GM12878 (cell line): ENCODE data around the gene UBE2G2. TPM values are rescaled to one million over a fixed set of nuclear protein-coding genes. Genes with fewer than 3 reads are reported as not detected.

Experiments used
- ATAC-seq: fragments of 200-7000 bp; cut with Tn5 transposase; 3 replicates; pipeline ENCODE4 v1.9.1; 2020; ENCODE audit warnings: mild to moderate bottlenecking, moderate library complexity
- BruUV-seq: library from RNA; stranded (reverse); fragments of 400-500 nt; replicated peaks from 2 replicates; lab custom pipeline; 2021; lab: Mats Ljungman, UMichigan
- CTCF ChIA-PET: fragments of 300-600 bp; sonication (Branson Sonifier 250); formaldehyde crosslinking; extraction: SDS; loops from one replicate; lab custom pipeline; 2021; ENCODE audit warnings: inconsistent platforms; lab: Yijun Ruan, JAX
- POLR2A ChIA-PET: fragments of 350-600 bp; formaldehyde crosslinking; extraction: SDS; loops from one replicate; lab custom pipeline; 2021; ENCODE audit warnings: inconsistent platforms; lab: Charles Lee
- RAD21 ChIA-PET: fragments of 300-600 bp; sonication (Branson Sonifier 250); formaldehyde crosslinking; loops from one replicate; lab custom pipeline; 2023; ENCODE audit warnings: antibody characterized with exemption; ENCODE audit not compliant: unreplicated experiment; lab: Charles Lee
- SMC1A ChIA-PET: fragments of 300-600 bp; sonication (Branson Sonifier 250); formaldehyde crosslinking; loops from one replicate; lab custom pipeline; 2023; ENCODE audit not compliant: unreplicated experiment, uncharacterized antibody; lab: Charles Lee
- DNase-seq: peaks from one replicate; pipeline ENCODE4 v3.0.0-alpha.2; 2011; ENCODE audit warnings: low read depth, low spot score
- FAIRE-seq: peaks from 3 replicates; lab custom pipeline; 2011; peaks lifted over from hg19 to GRCh38; lab: Jason Lieb, UNC
- H2AFZ ChIP-seq: 2 replicates; pipeline ENCODE4 v1.6.0; 2011; ENCODE audit warnings: low read depth, low read length, control low read depth; ENCODE audit not compliant: control insufficient read depth
- H3K27ac ChIP-seq: 2 replicates; pipeline ENCODE4 v1.5.1; 2011; ENCODE audit warnings: control low read depth; ENCODE audit not compliant: control insufficient read depth, insufficient read depth
- H3K27me3 ChIP-seq, 2 experiments: replicated peaks in 1 of 2; 2 replicates each; pipeline versions ENCODE4 v1.6.0 to v1.6.1; 2011; ENCODE audit warnings: low read length in 1 of 2; ENCODE audit not compliant: control insufficient read depth in 2 of 2, insufficient read depth in 2 of 2
- H3K36me3 ChIP-seq, 2 experiments: 2 replicates each; pipeline ENCODE4 v1.5.1; 2011; ENCODE audit warnings: low read length in 1 of 2; ENCODE audit not compliant: control insufficient read depth in 2 of 2, insufficient read depth in 2 of 2
- H3K4me1 ChIP-seq: 2 replicates; pipeline ENCODE4 v1.6.1; 2011; ENCODE audit warnings: mild to moderate bottlenecking, low read length, moderate library complexity, mixed read lengths; ENCODE audit not compliant: control insufficient read depth, insufficient read depth
- H3K4me2 ChIP-seq: 2 replicates; pipeline ENCODE4 v1.6.0; 2011; ENCODE audit warnings: control low read depth; ENCODE audit not compliant: control insufficient read depth, insufficient read depth
- H3K4me3 ChIP-seq: fragments of 200-600 bp; sonication (generic); 2 replicates; pipeline ENCODE4 v1.5.1; 2016
- H3K79me2 ChIP-seq: 2 replicates; pipeline ENCODE4 v1.6.0; 2011; ENCODE audit warnings: low read length; ENCODE audit not compliant: control insufficient read depth, insufficient read depth
- H3K9ac ChIP-seq: 2 replicates; pipeline ENCODE4 v1.8.0; 2011; ENCODE audit warnings: low read length, control low read depth, mixed read lengths; ENCODE audit not compliant: control insufficient read depth, insufficient read depth
- H3K9me3 ChIP-seq: replicated peaks from 3 replicates; pipeline ENCODE4 v1.5.1; 2011; ENCODE audit warnings: mild to moderate bottlenecking, low read length; ENCODE audit not compliant: control insufficient read depth, insufficient read depth
- H4K20me1 ChIP-seq: 2 replicates; pipeline ENCODE4 v1.6.0; 2011; ENCODE audit not compliant: control insufficient read depth, insufficient read depth
- GABPA ChIP-seq: IDR thresholded peaks from 2 replicates; pipeline ENCODE4 v1.6.1; 2014; ENCODE audit warnings: antibody characterized with exemption, low read depth, mild to moderate bottlenecking, inconsistent platforms
- GATAD2B ChIP-seq: fragments of 450-650 bp; conservative IDR thresholded peaks from 2 replicates; pipeline ENCODE4 v1.6.1; 2017; ENCODE audit warnings: low read depth, mild to moderate bottlenecking, moderate library complexity
- SRF ChIP-seq, 2 experiments: IDR thresholded peaks; 2 replicates each; pipeline ENCODE4 v1.6.1; 2011; ENCODE audit warnings: low read depth in 2 of 2, low read length in 2 of 2, mild to moderate bottlenecking in 1 of 2, moderate library complexity in 1 of 2
- USF2 ChIP-seq: IDR thresholded peaks from 2 replicates; pipeline ENCODE4 v1.6.1; 2011; ENCODE audit warnings: low read depth, low read length, improper control_type of control experiment, borderline replicate concordance
- WRNIP1 ChIP-seq: IDR thresholded peaks from 2 replicates; pipeline ENCODE4 v1.6.1; 2011; ENCODE audit warnings: low read depth, low read length, improper control_type of control experiment, borderline replicate concordance
- ZNF207 ChIP-seq: fragments of 450-650 bp; IDR thresholded peaks from 2 replicates; pipeline ENCODE4 v1.6.1; 2014; ENCODE audit warnings: antibody characterized with exemption, mild to moderate bottlenecking, borderline replicate concordance
- WGBS: methylation state at CpG from one replicate; pipeline ENCODE4 v1.1.6; 2016; ENCODE audit warnings: low lambda C conversion rate; ENCODE audit not compliant: insufficient replicate concordance, insufficient coverage; ENCODE audit errors: missing lambda C conversion rate; 5-methylcytosine and 5-hydroxymethylcytosine counted together
- in situ Hi-C: fragments of 300-500 bp; cut with MboI; formaldehyde crosslinking; loops from 9 replicates; pipeline ENCODE4 v1.14.3; 2018; ENCODE audit warnings: mixed read lengths
- intact Hi-C: fragments of 100-400 bp; cut with micrococcal nuclease; formaldehyde crosslinking; loops from one replicate; pipeline ENCODE4 v1.14.2; 2022; ENCODE audit not compliant: unreplicated experiment
- polyA plus RNA-seq, 11 experiments: library from polyadenylated mRNA; depleted of rRNA in 4 of 11; unstranded in 6 of 11; stranded (reverse) in 5 of 11; fragments of >200 nt; fragmentation: Nextera tagmentation in 4 of 11; fragmentation: Illumina TruSeq in 1 of 11; extraction: Ambion mirVana in 4 of 11; extraction: Trizol in 1 of 11; gene quantifications; 1 replicate in 1 of 11; 2 replicates in 10 of 11; pipeline versions ENCODE4 v1.2.1 to v1.2.3, GENCODE V29; 2011 to 2016; ENCODE audit warnings: inconsistent platforms in 2 of 11, missing spikeins in 2 of 11, low read depth in 1 of 11
- total RNA-seq, 4 experiments: library from RNA; depleted of rRNA in 3 of 4; stranded (reverse); fragments of >200 nt in 3 of 4; fragmentation: Illumina TruSeq in 1 of 4; extraction: Trizol in 1 of 4; gene quantifications; 2 replicates each; pipeline versions ENCODE4 v1.2.1 to v1.2.3, GENCODE V29; 2013 to 2021
- TF ChIP-seq, protein P1 (sequence below): fragments of 150-350 bp; IDR thresholded peaks from 2 replicates; pipeline ENCODE4 v1.6.1; 2014; ENCODE audit warnings: mild to moderate bottlenecking, low read depth, low read length

UBE2G2 gene
- total and polyA plus RNA-seq, 10 of the 15 experiments (the other 5 are each of a cell fraction or from before 2014, with no cell fraction given): 27.0 to 139 (median 75.9) TPM

- Histone ChIP-seq H3K36me3 (peaks cover 5 to 9% of the 10 kb centered on the region in 2 experiments; a peak in 3 of 4 replicates), H3K27ac (no peak overlapping the region)
- SMC1A ChIA-PET: interaction anchor here (0.7 kb wide), 1 partner anchor 138 kb away, joined by 3 read pairs; no protein-coding TSS in a partner anchor
- FAIRE-seq: no peak
- CTCF ChIA-PET: interaction anchor here (0.9 to 1.1 kb wide), 2 partner anchors 9 to 10 kb away, joined by 3 to 5 read pairs; partner anchors contain the start of gene UBE2G2
- TF ChIP-seq GABPA (no peak), SRF (IDR thresholded peaks at IDR 0.05; ENCODE audit: low read depth in 2 of 2, low read length in 2 of 2) (no peak), ZNF207 (no peak), USF2 (no peak), WRNIP1 (no peak), GATAD2B (no peak)
- TF ChIP-seq, protein P1, sequence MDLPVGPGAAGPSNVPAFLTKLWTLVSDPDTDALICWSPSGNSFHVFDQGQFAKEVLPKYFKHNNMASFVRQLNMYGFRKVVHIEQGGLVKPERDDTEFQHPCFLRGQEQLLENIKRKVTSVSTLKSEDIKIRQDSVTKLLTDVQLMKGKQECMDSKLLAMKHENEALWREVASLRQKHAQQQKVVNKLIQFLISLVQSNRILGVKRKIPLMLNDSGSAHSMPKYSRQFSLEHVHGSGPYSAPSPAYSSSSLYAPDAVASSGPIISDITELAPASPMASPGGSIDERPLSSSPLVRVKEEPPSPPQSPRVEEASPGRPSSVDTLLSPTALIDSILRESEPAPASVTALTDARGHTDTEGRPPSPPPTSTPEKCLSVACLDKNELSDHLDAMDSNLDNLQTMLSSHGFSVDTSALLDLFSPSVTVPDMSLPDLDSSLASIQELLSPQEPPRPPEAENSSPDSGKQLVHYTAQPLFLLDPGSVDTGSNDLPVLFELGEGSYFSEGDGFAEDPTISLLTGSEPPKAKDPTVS: no peak
- TF ChIP-seq, all 136 proteins: peak for 0
- Histone ChIP-seq H2AFZ (no peak overlapping the region), H3K4me1 (peaks cover 19% of the 10 kb centered on the region), H4K20me1 (no peaks in the 10 kb centered on the region), H3K4me2 (no peak overlapping the region), H3K9me3 (no peaks in the 10 kb centered on the region), H3K4me3 (no peak overlapping the region), H3K9ac (no peak overlapping the region), H3K27me3 (no peaks in the 10 kb centered on the region), H3K79me2 (peaks cover 40% of the 10 kb centered on the region)
- 94% methylated on average over 5 of the region's 5 CpGs for WGBS
- in situ Hi-C loops (loop anchor here (5.0 kb wide), 1 partner anchor 284 kb away; no protein-coding TSS in a partner anchor), intact Hi-C loops (no loop called here)
- no peak for DNase-seq
- POLR2A ChIA-PET: no interaction called here
- RAD21 ChIA-PET: no interaction called here
- no TSS peak for BruUV-seq
- no peak for ATAC-seq
These were observed 10.4 kb downstream of the UBE2G2 start for GRCh38 chr21:44791246-44791645.
